HepG2 (cell line): ENCODE results near the gene MRPS5. TPM values are rescaled to one million over a fixed set of nuclear protein-coding genes. Genes with fewer than 3 reads are reported as not detected.

Source experiments
- ARID2 ChIP-seq: sonication (generic); formaldehyde crosslinking; IDR thresholded peaks from 2 replicates; pipeline ENCODE4 v1.8.1; 2022; ENCODE audit warnings: mild to moderate bottlenecking, missing genetic modification reagents, borderline replicate concordance
- CREB3 ChIP-seq: sonication (generic); formaldehyde crosslinking; IDR thresholded peaks from 2 replicates; pipeline ENCODE4 v1.5.0; 2020; ENCODE audit warnings: missing genetic modification reagents
- HNF4G ChIP-seq, 2 experiments: sonication (generic) in 1 of 2; formaldehyde crosslinking in 1 of 2; IDR thresholded peaks; 2 replicates each; pipeline versions ENCODE4 v1.4.0 to v1.6.1; 2011 to 2020; ENCODE audit warnings: borderline replicate concordance in 2 of 2, low read depth in 2 of 2, mild to moderate bottlenecking in 2 of 2, low read length in 1 of 2, missing genetic modification reagents in 1 of 2, moderate library complexity in 1 of 2
- MZF1 ChIP-seq: sonication (generic); formaldehyde crosslinking; IDR thresholded peaks from 2 replicates; pipeline ENCODE4 v1.8.1; 2023; ENCODE audit warnings: mild to moderate bottlenecking, missing genetic modification reagents, borderline replicate concordance
- NAIF1 ChIP-seq: sonication (generic); formaldehyde crosslinking; IDR thresholded peaks from 2 replicates; pipeline ENCODE4 v1.5.0; 2020; ENCODE audit warnings: mild to moderate bottlenecking, missing genetic modification reagents, borderline replicate concordance
- PHF20 ChIP-seq: sonication (generic); formaldehyde crosslinking; IDR thresholded peaks from 2 replicates; pipeline ENCODE4 v1.5.0; 2020; ENCODE audit warnings: mild to moderate bottlenecking, missing genetic modification reagents
- REPIN1 ChIP-seq: sonication (generic); formaldehyde crosslinking; IDR thresholded peaks from 2 replicates; pipeline ENCODE4 v1.8.0; 2022; ENCODE audit warnings: missing genetic modification reagents, low read depth, mild to moderate bottlenecking, borderline replicate concordance
- RNF219 ChIP-seq: sonication (generic); formaldehyde crosslinking; IDR thresholded peaks from 2 replicates; pipeline ENCODE4 v1.5.0; 2020; ENCODE audit warnings: mild to moderate bottlenecking, missing genetic modification reagents
- TERF1 ChIP-seq: sonication (generic); formaldehyde crosslinking; IDR thresholded peaks from 2 replicates; pipeline ENCODE4 v1.8.0; 2022; ENCODE audit warnings: mild to moderate bottlenecking, missing genetic modification reagents, moderate library complexity
- ZBTB4 ChIP-seq: sonication (generic); formaldehyde crosslinking; IDR thresholded peaks from 2 replicates; pipeline ENCODE4 v1.4.0; 2020; ENCODE audit warnings: missing genetic modification reagents, mild to moderate bottlenecking, borderline replicate concordance
- ZBTB43 ChIP-seq: sonication (generic); formaldehyde crosslinking; conservative IDR thresholded peaks from 2 replicates; pipeline ENCODE4 v1.4.0; 2020; ENCODE audit warnings: missing genetic modification reagents
- ZFP36 ChIP-seq: fragments of 150-350 bp; IDR thresholded peaks from 2 replicates; pipeline ENCODE4 v1.6.1; 2018; ENCODE audit warnings: borderline replicate concordance, low read length, low read depth; ENCODE audit not compliant: partially characterized antibody
- ZNF30 ChIP-seq: sonication (generic); formaldehyde crosslinking; IDR thresholded peaks from 2 replicates; pipeline ENCODE4 v1.5.0; 2020; ENCODE audit warnings: mild to moderate bottlenecking, missing genetic modification reagents
- ZNF576 ChIP-seq: sonication (generic); formaldehyde crosslinking; IDR thresholded peaks from 2 replicates; pipeline ENCODE4 v1.4.0; 2020; ENCODE audit warnings: mild to moderate bottlenecking, missing genetic modification reagents
- ZNF709 ChIP-seq: sonication (generic); formaldehyde crosslinking; IDR thresholded peaks from 2 replicates; pipeline ENCODE4 v1.5.0; 2020; ENCODE audit warnings: mild to moderate bottlenecking, missing genetic modification reagents
- ZNF75D ChIP-seq: sonication (generic); formaldehyde crosslinking; IDR thresholded peaks from 2 replicates; pipeline ENCODE4 v1.8.1; 2023; ENCODE audit warnings: missing genetic modification reagents, mild to moderate bottlenecking, borderline replicate concordance
- polyA plus RNA-seq, 8 experiments: library from polyadenylated mRNA; depleted of rRNA in 3 of 8; stranded (reverse) in 7 of 8; unstranded in 1 of 8; fragments of >200 nt; fragmentation: Illumina TruSeq in 4 of 8; extraction: Trizol in 4 of 8; gene quantifications; 2 replicates each; pipeline versions ENCODE4 v1.2.1 to v1.2.3, GENCODE V29; 2011 to 2016; ENCODE audit warnings: low read depth in 4 of 8, missing spikeins in 1 of 8, mixed read lengths in 1 of 8; ENCODE audit not compliant: insufficient read depth in 1 of 8
- total RNA-seq, 5 experiments: library from RNA; depleted of rRNA; stranded (reverse); fragments of >200 nt; fragmentation: Illumina TruSeq; extraction: Trizol; gene quantifications; 2 replicates each; pipeline ENCODE4 v1.2.3, GENCODE V29; 2016; ENCODE audit warnings: low read depth in 1 of 5

MRPS5 gene
- total and polyA plus RNA-seq, 2 of the 13 experiments (the other 11 are each of a cell fraction or from before 2014, with no cell fraction given), result 98.8 to 134 TPM

- TF ChIP-seq HNF4G (IDR thresholded peaks at IDR 0.05; ENCODE audit: borderline replicate concordance, low read depth, low read length) (no peak), HNF4G (CRISPR knock-in tag; IDR thresholded peaks at IDR 0.05; ENCODE audit: borderline replicate concordance, low read depth) (0 out of 2 replicates have a peak, but pooled peaks have one; percentile 6), NAIF1 (CRISPR knock-in tag) (peak; percentile 16; the same call in 1 of the 2 replicates), CREB3 (no peak), ZNF709 (CRISPR knock-in tag) (no peak; the same call in 1 of the 2 replicates), REPIN1 (CRISPR knock-in tag) (no peak), ZFP36 (peak; percentile 98), ZBTB4 (CRISPR knock-in tag) (no peak), ZNF576 (CRISPR knock-in tag) (0 out of 2 replicates have a peak, but pooled peaks have one; percentile 24), ARID2 (CRISPR knock-in tag) (0 out of 2 replicates have a peak, but pooled peaks have one; percentile 5), ZNF75D (CRISPR knock-in tag) (no peak), PHF20 (CRISPR knock-in tag) (no peak), TERF1 (no peak), RNF219 (0 out of 2 replicates have a peak, but pooled peaks have one; percentile 31), ZBTB43 (no peak), ZNF30 (CRISPR knock-in tag) (no peak), MZF1 (0 out of 2 replicates have a peak, but pooled peaks have one; percentile 58)
These were observed 44.6 kb upstream of the MRPS5 start (continued) for GRCh38 chr2:95166065-95166763.
